GM23338 (cell line): Measurements from ENCODE around the gene ZNF438. TPM values are rescaled to one million over a fixed set of nuclear protein-coding genes. Genes with fewer than 3 reads are reported as not detected.

Experiments used
- ATAC-seq: fragments of 200-7000 bp; cut with Tn5 transposase; 3 replicates; pipeline ENCODE4 v1.9.1; 2020
- DNase-seq: peaks from one replicate; pipeline ENCODE4 v3.0.0-alpha.2; 2015; ENCODE audit warnings: low spot score
- H2AFZ ChIP-seq: fragments of 200-600 bp; sonication (generic); 2 replicates; pipeline ENCODE4 v1.8.0; 2016; ENCODE audit warnings: antibody characterized with exemption, mild to moderate bottlenecking, moderate library complexity
- H3F3A ChIP-seq: fragments of 200-600 bp; sonication (generic); replicated peaks from 2 replicates; pipeline ENCODE4 v1.8.0; 2017; ENCODE audit warnings: antibody characterized with exemption, mixed run types, low read depth
- H3K27ac ChIP-seq: fragments of 200-600 bp; sonication (generic); 2 replicates; pipeline ENCODE4 v1.6.1; 2016; ENCODE audit warnings: low read depth
- H3K27me3 ChIP-seq: fragments of 200-600 bp; sonication (generic); 2 replicates; pipeline ENCODE4 v1.8.0; 2016; ENCODE audit warnings: mild to moderate bottlenecking, mixed run types, moderate library complexity; ENCODE audit not compliant: insufficient read depth
- H3K36me3 ChIP-seq: fragments of 200-600 bp; sonication (generic); 2 replicates; pipeline ENCODE4 v1.8.0; 2016; ENCODE audit warnings: mild to moderate bottlenecking; ENCODE audit not compliant: insufficient read depth
- H3K4me1 ChIP-seq: fragments of 200-600 bp; sonication (generic); 2 replicates; pipeline ENCODE4 v1.8.0; 2016; ENCODE audit warnings: mild to moderate bottlenecking, moderate library complexity; ENCODE audit not compliant: insufficient read depth
- H3K4me2 ChIP-seq: fragments of 200-600 bp; sonication (generic); 2 replicates; pipeline ENCODE4 v1.7.1; 2017; ENCODE audit warnings: mixed run types
- H3K4me3 ChIP-seq: fragments of 200-600 bp; sonication (generic); 2 replicates; pipeline ENCODE4 v1.6.1; 2016; ENCODE audit warnings: mixed run types
- H3K79me2 ChIP-seq: fragments of 200-600 bp; sonication (generic); replicated peaks from 2 replicates; pipeline ENCODE4 v1.8.0; 2017; ENCODE audit warnings: mild to moderate bottlenecking; ENCODE audit not compliant: insufficient read depth
- H3K9me2 ChIP-seq: fragments of 200-600 bp; sonication (generic); 2 replicates; pipeline ENCODE4 v1.8.0; 2017; ENCODE audit not compliant: insufficient read depth
- H4K20me1 ChIP-seq: fragments of 200-600 bp; sonication (generic); replicated peaks from 2 replicates; pipeline ENCODE4 v1.8.0; 2017; ENCODE audit warnings: mild to moderate bottlenecking; ENCODE audit not compliant: insufficient read depth
- H3K27ac Mint-ChIP-seq: 2 replicates; pipeline ENCODE4 v1.8.0; 2020; ENCODE audit warnings: inconsistent platforms, mild to moderate bottlenecking, moderate library complexity, mixed read lengths
- H3K27me3 Mint-ChIP-seq: 3 replicates; pipeline ENCODE4 v1.8.0; 2022; ENCODE audit warnings: low read depth, mild to moderate bottlenecking, moderate library complexity, mixed read lengths, inconsistent platforms; ENCODE audit not compliant: insufficient read depth, poor library complexity
- H3K36me3 Mint-ChIP-seq: 3 replicates; pipeline ENCODE4 v1.8.0; 2021; ENCODE audit warnings: low read depth, mild to moderate bottlenecking, inconsistent platforms, moderate library complexity, mixed read lengths
- H3K4me1 Mint-ChIP-seq: 3 replicates; pipeline ENCODE4 v1.8.0; 2020; ENCODE audit warnings: mild to moderate bottlenecking, inconsistent platforms, mixed read lengths
- H3K4me3 Mint-ChIP-seq: 3 replicates; pipeline ENCODE4 v1.8.0; 2021; ENCODE audit warnings: moderate library complexity, mild to moderate bottlenecking, inconsistent platforms, mixed read lengths
- H3K9me3 Mint-ChIP-seq: 3 replicates; pipeline ENCODE4 v1.8.0; 2020; ENCODE audit warnings: moderate library complexity, mild to moderate bottlenecking, inconsistent platforms, mixed read lengths
- CREB1 ChIP-seq: fragments of 250-450 bp; sonication (Bioruptor Pico); IDR thresholded peaks from 2 replicates; pipeline ENCODE4 v1.5.0; 2020; ENCODE audit warnings: low read depth, mild to moderate bottlenecking, moderate library complexity
- EZH2 ChIP-seq: fragments of 200-600 bp; sonication (generic); IDR thresholded peaks from one replicate; pipeline ENCODE4 v1.8.0; 2017; ENCODE audit warnings: antibody characterized with exemption, mild to moderate bottlenecking, low read depth; ENCODE audit not compliant: unreplicated experiment
- EZH2phosphoT487 ChIP-seq: fragments of 200-600 bp; sonication (generic); IDR thresholded peaks from one replicate; pipeline ENCODE4 v1.8.1; 2018; ENCODE audit warnings: antibody characterized with exemption; ENCODE audit not compliant: unreplicated experiment
- JUNB ChIP-seq: IDR thresholded peaks from one replicate; pipeline ENCODE4 v1.6.1; 2016; ENCODE audit warnings: antibody characterized with exemption; ENCODE audit not compliant: unreplicated experiment
- NANOG ChIP-seq: IDR thresholded peaks from 2 replicates; pipeline ENCODE4 v1.6.1; 2016; ENCODE audit warnings: antibody characterized with exemption, borderline replicate concordance
- POLR2AphosphoS5 ChIP-seq: IDR thresholded peaks from 2 replicates; pipeline ENCODE4 v1.6.1; 2016; ENCODE audit warnings: antibody characterized with exemption, low read depth
- REST ChIP-seq: IDR thresholded peaks from one replicate; pipeline ENCODE4 v1.6.1; 2018; ENCODE audit warnings: antibody characterized with exemption; ENCODE audit not compliant: unreplicated experiment
- STAT1 ChIP-seq: IDR thresholded peaks from one replicate; pipeline ENCODE4 v1.6.1; 2016; ENCODE audit warnings: antibody characterized with exemption; ENCODE audit not compliant: unreplicated experiment
- ZNF114 ChIP-seq: fragments of 250-450 bp; sonication (Bioruptor Pico); IDR thresholded peaks from 2 replicates; pipeline ENCODE4 v1.5.0; 2020; ENCODE audit warnings: mild to moderate bottlenecking, moderate library complexity
- ZNF331 ChIP-seq: fragments of 250-450 bp; sonication (Bioruptor Pico); IDR thresholded peaks from 2 replicates; pipeline ENCODE4 v1.5.0; 2020; ENCODE audit warnings: low read depth, mild to moderate bottlenecking, moderate library complexity
- polyA plus RNA-seq: library from polyadenylated mRNA; unstranded; fragments of >200 nt; fragmentation: Nextera tagmentation; extraction: Ambion mirVana; gene quantifications from 2 replicates; pipeline ENCODE4 v1.2.1, GENCODE V29; 2016
- total RNA-seq: library from RNA; depleted of rRNA; stranded (reverse); fragments of >200 nt; shearing (Covaris generic); gene quantifications from 2 replicates; pipeline ENCODE4 v1.2.3, GENCODE V29; 2014
- TF ChIP-seq, protein P1 (sequence below), 2 experiments: fragments of 200-600 bp in 1 of 2; sonication (generic) in 1 of 2; conservative IDR thresholded peaks; 2 replicates each; pipeline versions ENCODE4 v1.5.1 to v1.6.1; 2016 to 2017; ENCODE audit warnings: antibody characterized with exemption in 2 of 2, low read depth in 2 of 2, mild to moderate bottlenecking in 2 of 2, moderate library complexity in 1 of 2
- TF ChIP-seq, protein P2 (sequence below): IDR thresholded peaks from 2 replicates; pipeline ENCODE4 v1.6.1; 2016; ENCODE audit warnings: antibody characterized with exemption

The ZNF438 gene
- total and polyA plus RNA-seq, 2 experiments from 2014 or later = 0.91 to 0.94 TPM

GRCh38 chr10:30893208-30893607 lies 138.5 kb downstream of the ZNF438 start:
- Histone ChIP-seq H3K9me2 (no peaks in the 10 kb centered on the region), H3K36me3 (no peaks in the 10 kb centered on the region), H3K27me3 (no peaks in the 10 kb centered on the region), H3K27ac (no peak overlapping the region), H3K4me2 (no peak overlapping the region), H3K4me1 (no peaks in the 10 kb centered on the region), H3K4me3 (no peak overlapping the region), H3K79me2 (no peaks in the 10 kb centered on the region), H4K20me1 (no peaks in the 10 kb centered on the region), H3F3A (no peaks in the 10 kb centered on the region), H2AFZ (no peak overlapping the region)
- TF ChIP-seq EZH2phosphoT487 = no peak
- TF ChIP-seq JUNB = no peak
- TF ChIP-seq POLR2AphosphoS5 = no peak
- no peak for TF ChIP-seq NANOG
- TF ChIP-seq REST = no peak
- TF ChIP-seq ZNF331 (CRISPR knock-in tag) = no peak
- TF ChIP-seq, protein P1, sequence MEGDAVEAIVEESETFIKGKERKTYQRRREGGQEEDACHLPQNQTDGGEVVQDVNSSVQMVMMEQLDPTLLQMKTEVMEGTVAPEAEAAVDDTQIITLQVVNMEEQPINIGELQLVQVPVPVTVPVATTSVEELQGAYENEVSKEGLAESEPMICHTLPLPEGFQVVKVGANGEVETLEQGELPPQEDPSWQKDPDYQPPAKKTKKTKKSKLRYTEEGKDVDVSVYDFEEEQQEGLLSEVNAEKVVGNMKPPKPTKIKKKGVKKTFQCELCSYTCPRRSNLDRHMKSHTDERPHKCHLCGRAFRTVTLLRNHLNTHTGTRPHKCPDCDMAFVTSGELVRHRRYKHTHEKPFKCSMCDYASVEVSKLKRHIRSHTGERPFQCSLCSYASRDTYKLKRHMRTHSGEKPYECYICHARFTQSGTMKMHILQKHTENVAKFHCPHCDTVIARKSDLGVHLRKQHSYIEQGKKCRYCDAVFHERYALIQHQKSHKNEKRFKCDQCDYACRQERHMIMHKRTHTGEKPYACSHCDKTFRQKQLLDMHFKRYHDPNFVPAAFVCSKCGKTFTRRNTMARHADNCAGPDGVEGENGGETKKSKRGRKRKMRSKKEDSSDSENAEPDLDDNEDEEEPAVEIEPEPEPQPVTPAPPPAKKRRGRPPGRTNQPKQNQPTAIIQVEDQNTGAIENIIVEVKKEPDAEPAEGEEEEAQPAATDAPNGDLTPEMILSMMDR (conservative IDR thresholded peaks at IDR 0.05; ENCODE audit: low read depth in 2 of 2) = no peak
- TF ChIP-seq EZH2 = no peak
- peaks cover 2% of the 10 kb centered on the region for H3K27me3 Mint-ChIP-seq
- peaks cover 7% of the 10 kb centered on the region; the same call in 2 of the 3 replicates for H3K36me3 Mint-ChIP-seq
- no peak for ATAC-seq
- peaks cover 9% of the 10 kb centered on the region for H3K4me1 Mint-ChIP-seq
- H3K4me3 Mint-ChIP-seq = no peak overlapping the region
- H3K9me3 Mint-ChIP-seq = peaks cover 16% of the 10 kb centered on the region; the same call in 2 of the 3 replicates
- H3K27ac Mint-ChIP-seq = no peak overlapping the region; the same call in 1 of the 2 replicates
- no peak for DNase-seq

- Mint-ChIP-seq H3K27ac (no peak overlapping the region), H3K9me3 (peaks cover 11% of the 10 kb centered on the region; the same call in 2 of the 3 replicates), H3K4me1 (peaks cover 31% of the 10 kb centered on the region), H3K27me3 (no peaks in the 10 kb centered on the region), H3K4me3 (no peak overlapping the region), H3K36me3 (peaks cover 3% of the 10 kb centered on the region; the same call in 1 of the 3 replicates)
- Histone ChIP-seq H3K4me3 (no peak overlapping the region), H3K4me2 (no peak overlapping the region), H4K20me1 (no peaks in the 10 kb centered on the region), H2AFZ (no peak overlapping the region), H3K79me2 (no peaks in the 10 kb centered on the region), H3K27ac (no peak overlapping the region), H3K36me3 (no peaks in the 10 kb centered on the region), H3F3A (no peaks in the 10 kb centered on the region), H3K27me3 (no peaks in the 10 kb centered on the region), H3K9me2 (no peaks in the 10 kb centered on the region), H3K4me1 (peaks cover 24% of the 10 kb centered on the region)
- ATAC-seq (no peak), DNase-seq (no peak)
- no peak for TF ChIP-seq ZNF331 (CRISPR knock-in tag)
- no peak for TF ChIP-seq EZH2
- TF ChIP-seq STAT1 = no peak
- TF ChIP-seq JUNB = no peak
- TF ChIP-seq, protein P2, sequence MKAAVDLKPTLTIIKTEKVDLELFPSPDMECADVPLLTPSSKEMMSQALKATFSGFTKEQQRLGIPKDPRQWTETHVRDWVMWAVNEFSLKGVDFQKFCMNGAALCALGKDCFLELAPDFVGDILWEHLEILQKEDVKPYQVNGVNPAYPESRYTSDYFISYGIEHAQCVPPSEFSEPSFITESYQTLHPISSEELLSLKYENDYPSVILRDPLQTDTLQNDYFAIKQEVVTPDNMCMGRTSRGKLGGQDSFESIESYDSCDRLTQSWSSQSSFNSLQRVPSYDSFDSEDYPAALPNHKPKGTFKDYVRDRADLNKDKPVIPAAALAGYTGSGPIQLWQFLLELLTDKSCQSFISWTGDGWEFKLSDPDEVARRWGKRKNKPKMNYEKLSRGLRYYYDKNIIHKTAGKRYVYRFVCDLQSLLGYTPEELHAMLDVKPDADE = no peak
- no peak for TF ChIP-seq NANOG
- no peak for TF ChIP-seq ZNF114 (CRISPR knock-in tag)
- TF ChIP-seq CREB1 (CRISPR knock-in tag) = no peak
- TF ChIP-seq REST = no peak
- TF ChIP-seq EZH2phosphoT487 = no peak
These were observed 143.8 kb downstream of the ZNF438 start for GRCh38 chr10:30887839-30888238.
